ENCODE results near the gene RIMKLB. TPM values are rescaled to one million over a fixed set of nuclear protein-coding genes. Genes with fewer than 3 reads are reported as not detected.

RIMKLB gene
- total RNA-seq, 1 experiment from 2014 or later = 0.39 TPM

DNA sequence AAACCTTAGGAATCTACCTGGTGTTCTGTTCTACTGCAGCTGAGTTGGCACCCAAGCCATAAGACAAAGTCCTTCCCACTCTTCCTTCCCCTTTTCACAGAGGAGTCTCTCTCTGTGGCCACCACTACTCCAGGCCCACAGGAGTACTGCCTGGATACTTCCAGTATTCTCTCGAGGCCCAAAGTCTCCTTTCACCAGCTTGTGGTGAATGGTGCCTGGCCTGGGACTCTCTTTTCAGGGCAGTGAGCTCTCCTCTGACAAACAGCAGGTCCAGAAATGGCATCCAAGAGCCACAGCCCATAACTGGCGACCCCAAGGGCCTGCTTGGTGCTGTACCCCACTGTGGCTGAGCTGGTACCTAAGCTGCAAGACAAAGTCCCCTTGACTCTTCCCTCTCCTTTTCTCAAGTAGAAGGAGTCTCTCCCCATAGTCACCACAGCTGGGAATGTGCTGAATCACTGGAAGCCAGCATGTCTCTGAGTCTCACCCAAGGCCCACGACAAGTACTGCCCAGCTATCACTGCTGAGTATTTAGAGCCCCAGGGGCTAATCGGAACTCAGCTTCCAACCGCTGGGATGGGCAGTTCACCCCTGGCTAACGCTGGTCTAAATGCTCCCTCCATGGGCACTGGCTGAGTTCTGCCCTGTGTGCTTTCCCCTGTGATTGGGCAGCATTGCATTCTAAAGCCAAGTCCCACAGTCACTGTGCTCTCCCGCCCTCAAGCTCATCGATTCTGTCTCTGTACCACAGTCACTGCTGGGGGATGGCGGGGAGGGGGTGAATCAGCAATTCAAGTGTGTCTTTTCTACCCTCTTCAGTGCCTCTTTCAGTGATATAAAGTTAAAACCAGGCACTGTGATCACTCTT lies 130.7 kb downstream of the RIMKLB start:
- no peaks in the 10 kb centered on the region for H3K9me3 ChIP-seq (ENCODE audit: control insufficient read depth in 1 of 2, insufficient read depth in 1 of 2, low read depth in 1 of 2, low read length in 2 of 2)
- DNase-seq (ENCODE audit: low read depth, low spot score) (no peak), ATAC-seq (no peak)
- H3K4me1 ChIP-seq (ENCODE audit: control insufficient read depth in 1 of 2, insufficient read depth in 2 of 2, low read length in 2 of 2) = peaks cover 0 to 2% of the 10 kb centered on the region in 2 experiments; a peak in 1 of 4 replicates
- no peak overlapping the region for H3K4me3 ChIP-seq (replicated peaks in 1 of 2; ENCODE audit: low read depth in 1 of 2, low read length in 2 of 2)
- no peaks in the 10 kb centered on the region for H3K36me3 ChIP-seq (ENCODE audit: control insufficient read depth in 1 of 2, insufficient read depth in 2 of 2, low read length in 2 of 2)
- no peaks in the 10 kb centered on the region for H4K20me1 ChIP-seq (ENCODE audit: insufficient read depth)
- no peak overlapping the region for H2AFZ ChIP-seq (ENCODE audit: low read depth, low read length, poor library complexity, severe bottlenecking)
- ChIA-PET CTCF (no interaction called here), RAD21 (ENCODE audit: low non-redundant PET in 1 of 2, low total read pairs in 2 of 2, uncharacterized antibody in 2 of 2, unreplicated experiment in 2 of 2) (no interaction called here), POLR2A (no interaction called here)
- intact Hi-C loops (cut with micrococcal nuclease) = loop anchor here (10.0 kb wide), 1 partner anchor 284 kb away; the partner anchor contains the start of gene CLEC4E
- no peak overlapping the region for H3K9ac ChIP-seq (ENCODE audit: low read length)
- no peaks in the 10 kb centered on the region for H3K27me3 ChIP-seq (ENCODE audit: insufficient read depth, low read length)
- H3K9me2 ChIP-seq (ENCODE audit: insufficient read depth) = no peaks in the 10 kb centered on the region
- TF ChIP-seq EGR1 (IDR thresholded peaks at IDR 0.05; ENCODE audit: low read depth) (no peak), CEBPB (IDR thresholded peaks at IDR 0.05; ENCODE audit: low read depth) (no peak), JUND (IDR thresholded peaks at IDR 0.05) (no peak), CBX3 (IDR thresholded peaks at IDR 0.05; ENCODE audit: low read depth) (no peak), CTCF (IDR thresholded peaks at IDR 0.05 in 2 of 3, conservative IDR thresholded peaks at IDR 0.05 in 1 of 3; ENCODE audit: borderline replicate concordance in 1 of 3, insufficient read depth in 1 of 3, low read depth in 2 of 3, low read length in 2 of 3) (no peak), FOSL1 (IDR thresholded peaks at IDR 0.05; ENCODE audit: low read depth) (no peak), YY1 (IDR thresholded peaks at IDR 0.05; ENCODE audit: extremely low read depth, insufficient replicate concordance, low read depth, low read length) (no peak), ATF3 (IDR thresholded peaks at IDR 0.05) (no peak), SP1 (IDR thresholded peaks at IDR 0.05; ENCODE audit: low read depth) (no peak), EZH2 (IDR thresholded peaks at IDR 0.05) (no peak), EZH2phosphoT487 (IDR thresholded peaks at IDR 0.05; ENCODE audit: borderline replicate concordance) (no peak), SRF (IDR thresholded peaks at IDR 0.05; ENCODE audit: low read depth) (no peak), TCF7L2 (IDR thresholded peaks at IDR 0.05; ENCODE audit: borderline replicate concordance, extremely low read depth, insufficient read depth, insufficient read length) (no peak), RAD21 (IDR thresholded peaks at IDR 0.05; ENCODE audit: low read depth) (no peak), POLR2A (IDR thresholded peaks at IDR 0.05; ENCODE audit: borderline replicate concordance, extremely low read depth, insufficient read depth, insufficient read length) (no peak)
- TF ChIP-seq, protein P1, sequence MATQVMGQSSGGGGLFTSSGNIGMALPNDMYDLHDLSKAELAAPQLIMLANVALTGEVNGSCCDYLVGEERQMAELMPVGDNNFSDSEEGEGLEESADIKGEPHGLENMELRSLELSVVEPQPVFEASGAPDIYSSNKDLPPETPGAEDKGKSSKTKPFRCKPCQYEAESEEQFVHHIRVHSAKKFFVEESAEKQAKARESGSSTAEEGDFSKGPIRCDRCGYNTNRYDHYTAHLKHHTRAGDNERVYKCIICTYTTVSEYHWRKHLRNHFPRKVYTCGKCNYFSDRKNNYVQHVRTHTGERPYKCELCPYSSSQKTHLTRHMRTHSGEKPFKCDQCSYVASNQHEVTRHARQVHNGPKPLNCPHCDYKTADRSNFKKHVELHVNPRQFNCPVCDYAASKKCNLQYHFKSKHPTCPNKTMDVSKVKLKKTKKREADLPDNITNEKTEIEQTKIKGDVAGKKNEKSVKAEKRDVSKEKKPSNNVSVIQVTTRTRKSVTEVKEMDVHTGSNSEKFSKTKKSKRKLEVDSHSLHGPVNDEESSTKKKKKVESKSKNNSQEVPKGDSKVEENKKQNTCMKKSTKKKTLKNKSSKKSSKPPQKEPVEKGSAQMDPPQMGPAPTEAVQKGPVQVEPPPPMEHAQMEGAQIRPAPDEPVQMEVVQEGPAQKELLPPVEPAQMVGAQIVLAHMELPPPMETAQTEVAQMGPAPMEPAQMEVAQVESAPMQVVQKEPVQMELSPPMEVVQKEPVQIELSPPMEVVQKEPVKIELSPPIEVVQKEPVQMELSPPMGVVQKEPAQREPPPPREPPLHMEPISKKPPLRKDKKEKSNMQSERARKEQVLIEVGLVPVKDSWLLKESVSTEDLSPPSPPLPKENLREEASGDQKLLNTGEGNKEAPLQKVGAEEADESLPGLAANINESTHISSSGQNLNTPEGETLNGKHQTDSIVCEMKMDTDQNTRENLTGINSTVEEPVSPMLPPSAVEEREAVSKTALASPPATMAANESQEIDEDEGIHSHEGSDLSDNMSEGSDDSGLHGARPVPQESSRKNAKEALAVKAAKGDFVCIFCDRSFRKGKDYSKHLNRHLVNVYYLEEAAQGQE (IDR thresholded peaks at IDR 0.05; ENCODE audit: low read depth) = no peak
- TF ChIP-seq, protein P2, sequence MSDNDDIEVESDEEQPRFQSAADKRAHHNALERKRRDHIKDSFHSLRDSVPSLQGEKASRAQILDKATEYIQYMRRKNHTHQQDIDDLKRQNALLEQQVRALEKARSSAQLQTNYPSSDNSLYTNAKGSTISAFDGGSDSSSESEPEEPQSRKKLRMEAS (IDR thresholded peaks at IDR 0.05) = no peak
- TF ChIP-seq, protein P3, sequence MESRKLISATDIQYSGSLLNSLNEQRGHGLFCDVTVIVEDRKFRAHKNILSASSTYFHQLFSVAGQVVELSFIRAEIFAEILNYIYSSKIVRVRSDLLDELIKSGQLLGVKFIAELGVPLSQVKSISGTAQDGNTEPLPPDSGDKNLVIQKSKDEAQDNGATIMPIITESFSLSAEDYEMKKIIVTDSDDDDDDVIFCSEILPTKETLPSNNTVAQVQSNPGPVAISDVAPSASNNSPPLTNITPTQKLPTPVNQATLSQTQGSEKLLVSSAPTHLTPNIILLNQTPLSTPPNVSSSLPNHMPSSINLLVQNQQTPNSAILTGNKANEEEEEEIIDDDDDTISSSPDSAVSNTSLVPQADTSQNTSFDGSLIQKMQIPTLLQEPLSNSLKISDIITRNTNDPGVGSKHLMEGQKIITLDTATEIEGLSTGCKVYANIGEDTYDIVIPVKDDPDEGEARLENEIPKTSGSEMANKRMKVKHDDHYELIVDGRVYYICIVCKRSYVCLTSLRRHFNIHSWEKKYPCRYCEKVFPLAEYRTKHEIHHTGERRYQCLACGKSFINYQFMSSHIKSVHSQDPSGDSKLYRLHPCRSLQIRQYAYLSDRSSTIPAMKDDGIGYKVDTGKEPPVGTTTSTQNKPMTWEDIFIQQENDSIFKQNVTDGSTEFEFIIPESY (IDR thresholded peaks at IDR 0.05; ENCODE audit: extremely low read depth, insufficient replicate concordance, low read length) = no peak
- no peak overlapping the region for H3K4me2 ChIP-seq (ENCODE audit: low read length)
- no TSS peak for BruUV-seq (replicated peaks)
- H3K27ac ChIP-seq (ENCODE audit: low read depth, low read length) = no peak overlapping the region
- H3K79me2 ChIP-seq (ENCODE audit: insufficient read depth, low read length) = no peaks in the 10 kb centered on the region

Data from HCT116 (cell line).